IPS-15b (cell line): ENCODE measurements around the gene MRPL40.

Source experiments
- H3K27me3 ChIP-seq: one replicate; pipeline ENCODE4 v1.6.1; 2013; ENCODE audit warnings: low read length; ENCODE audit not compliant: control insufficient read depth, insufficient read depth
- H3K36me3 ChIP-seq: one replicate; pipeline ENCODE4 v1.6.1; 2013; ENCODE audit warnings: low read length; ENCODE audit not compliant: control insufficient read depth, insufficient read depth
- H3K4me1 ChIP-seq: one replicate; pipeline ENCODE4 v1.6.1; 2013; ENCODE audit warnings: mild to moderate bottlenecking, low read length; ENCODE audit not compliant: control insufficient read depth, insufficient read depth
- H3K4me3 ChIP-seq: one replicate; pipeline ENCODE4 v1.5.1; 2013; ENCODE audit warnings: low read depth, low read length
- H3K9ac ChIP-seq: one replicate; pipeline ENCODE4 v1.6.1; 2013; ENCODE audit warnings: low read depth, mild to moderate bottlenecking, low read length
- H3K9me3 ChIP-seq: one replicate; pipeline ENCODE4 v1.6.1; 2013; ENCODE audit warnings: mild to moderate bottlenecking, low read length; ENCODE audit not compliant: control insufficient read depth, insufficient read depth

MRPL40 gene

GRCh38 chr22:19447330-19448075 lies 15.2 kb downstream of the MRPL40 start, which contains the start of gene C22orf39:
Gene C22orf39, minus strand, starts transcription at chr22:19447711. Its CDS starts 23 bp downstream, at chr22:19447688.
- Histone ChIP-seq H3K27me3 (peaks cover 6% of the 10 kb centered on the region), H3K9me3 (no peaks in the 10 kb centered on the region), H3K4me1 (no peaks in the 10 kb centered on the region), H3K9ac (peak within 1 kb of the TSS; percentile 73), H3K4me3 (peak within 1 kb of the TSS; percentile 86), H3K36me3 (peaks cover 4% of the 10 kb centered on the region)

GRCh38 chr22:19448076-19448607 lies 15.8 kb downstream of the MRPL40 start:
- Histone ChIP-seq H3K4me3 (peak overlapping the region; percentile 86), H3K36me3 (peaks cover 4% of the 10 kb centered on the region), H3K4me1 (no peaks in the 10 kb centered on the region)

GRCh38 chr22:19448739-19449421 lies 16.5 kb downstream of the MRPL40 start:
- no peaks in the 10 kb centered on the region for H3K4me1 ChIP-seq
- no peaks in the 10 kb centered on the region for H3K9me3 ChIP-seq
- peaks cover 6% of the 10 kb centered on the region for H3K27me3 ChIP-seq
- peak overlapping the region; percentile 86 for H3K4me3 ChIP-seq
- H3K9ac ChIP-seq, result no peak overlapping the region
- H3K36me3 ChIP-seq, result peaks cover 10% of the 10 kb centered on the region

More at GRCh38 chr22:19448076-19448607, 15.8 kb downstream of the MRPL40 start:
- peaks cover 6% of the 10 kb centered on the region for H3K27me3 ChIP-seq
- H3K9me3 ChIP-seq, result no peaks in the 10 kb centered on the region
- peak overlapping the region; percentile 71 for H3K9ac ChIP-seq

GRCh38 chr22:19449422-19449767 lies 17.1 kb downstream of the MRPL40 start:
- peaks cover 14% of the 10 kb centered on the region for H3K36me3 ChIP-seq
- no peak overlapping the region for H3K4me3 ChIP-seq
- H3K27me3 ChIP-seq, result peaks cover 6% of the 10 kb centered on the region
- no peaks in the 10 kb centered on the region for H3K9me3 ChIP-seq
- no peak overlapping the region for H3K9ac ChIP-seq
- H3K4me1 ChIP-seq, result no peaks in the 10 kb centered on the region

GRCh38 chr22:19450363-19451175 lies 18.2 kb downstream of the MRPL40 start:
- Histone ChIP-seq H3K4me3 (no peak overlapping the region), H3K4me1 (no peaks in the 10 kb centered on the region), H3K27me3 (peaks cover 6% of the 10 kb centered on the region), H3K36me3 (peaks cover 19% of the 10 kb centered on the region), H3K9me3 (no peaks in the 10 kb centered on the region), H3K9ac (no peak overlapping the region)

GRCh38 chr22:19451570-19451969 lies 19.2 kb downstream of the MRPL40 start:
- Histone ChIP-seq H3K9me3 (no peaks in the 10 kb centered on the region), H3K4me1 (no peaks in the 10 kb centered on the region), H3K36me3 (peaks cover 25% of the 10 kb centered on the region), H3K27me3 (peaks cover under 1% of the 10 kb centered on the region), H3K9ac (no peak overlapping the region), H3K4me3 (no peak overlapping the region)

GRCh38 chr22:19453718-19454117 lies 21.4 kb downstream of the MRPL40 start:
- H3K4me1 ChIP-seq, result no peaks in the 10 kb centered on the region
- H3K9ac ChIP-seq, result no peak overlapping the region
- H3K36me3 ChIP-seq, result peaks cover 34% of the 10 kb centered on the region
- H3K4me3 ChIP-seq, result no peak overlapping the region
- H3K27me3 ChIP-seq, result no peaks in the 10 kb centered on the region
- H3K9me3 ChIP-seq, result no peaks in the 10 kb centered on the region

- Histone ChIP-seq H3K9ac (no peak overlapping the region), H3K4me1 (no peaks in the 10 kb centered on the region), H3K36me3 (peaks cover 34% of the 10 kb centered on the region), H3K4me3 (no peak overlapping the region), H3K27me3 (no peaks in the 10 kb centered on the region), H3K9me3 (no peaks in the 10 kb centered on the region)
Observed at GRCh38 chr22:19454156-19454555, 21.8 kb downstream of the MRPL40 start.

GRCh38 chr22:19455033-19455432 lies 22.7 kb downstream of the MRPL40 start:
- Histone ChIP-seq H3K9me3 (no peaks in the 10 kb centered on the region), H3K4me3 (no peak overlapping the region), H3K9ac (no peak overlapping the region), H3K4me1 (no peaks in the 10 kb centered on the region), H3K27me3 (no peaks in the 10 kb centered on the region), H3K36me3 (peaks cover 35% of the 10 kb centered on the region)

- Histone ChIP-seq H3K36me3 (peaks cover 42% of the 10 kb centered on the region), H3K4me1 (no peaks in the 10 kb centered on the region), H3K4me3 (no peak overlapping the region), H3K9ac (no peak overlapping the region), H3K9me3 (no peaks in the 10 kb centered on the region), H3K27me3 (no peaks in the 10 kb centered on the region)
Observed at GRCh38 chr22:19455585-19456370, 23.4 kb downstream of the MRPL40 start.

GRCh38 chr22:19456541-19456940 lies 24.2 kb downstream of the MRPL40 start:
- no peak overlapping the region for H3K9ac ChIP-seq
- no peaks in the 10 kb centered on the region for H3K9me3 ChIP-seq
- no peak overlapping the region for H3K4me3 ChIP-seq
- H3K27me3 ChIP-seq, result no peaks in the 10 kb centered on the region
- peaks cover 40% of the 10 kb centered on the region for H3K36me3 ChIP-seq
- no peaks in the 10 kb centered on the region for H3K4me1 ChIP-seq
